Renal cortex interstitium (tissue), 11 donors: ENCODE results near the gene KIAA0513. TPM values are rescaled to one million over a fixed set of nuclear protein-coding genes. Genes with fewer than 3 reads are reported as not detected.

Experiments
- DNase-seq, 11 donors: peaks; one replicate each; pipeline ENCODE4 v3.0.0-alpha.2; 2013; ENCODE audit warnings: low read depth in 9 of 11, low spot score in 4 of 11; ENCODE audit errors: extremely low read depth in 1 of 11
- polyA plus RNA-seq, 3 donors: library from polyadenylated mRNA; unstranded; fragments of 120-200 nt; gene quantifications; one replicate each; pipeline ENCODE4 v1.2.1, GENCODE V29; 2013; ENCODE audit not compliant: insufficient read length in 3 of 3

Gene KIAA0513
- polyA plus RNA-seq, 3 donors: 4.0 to 5.6 (median 4.3) TPM

DNA sequence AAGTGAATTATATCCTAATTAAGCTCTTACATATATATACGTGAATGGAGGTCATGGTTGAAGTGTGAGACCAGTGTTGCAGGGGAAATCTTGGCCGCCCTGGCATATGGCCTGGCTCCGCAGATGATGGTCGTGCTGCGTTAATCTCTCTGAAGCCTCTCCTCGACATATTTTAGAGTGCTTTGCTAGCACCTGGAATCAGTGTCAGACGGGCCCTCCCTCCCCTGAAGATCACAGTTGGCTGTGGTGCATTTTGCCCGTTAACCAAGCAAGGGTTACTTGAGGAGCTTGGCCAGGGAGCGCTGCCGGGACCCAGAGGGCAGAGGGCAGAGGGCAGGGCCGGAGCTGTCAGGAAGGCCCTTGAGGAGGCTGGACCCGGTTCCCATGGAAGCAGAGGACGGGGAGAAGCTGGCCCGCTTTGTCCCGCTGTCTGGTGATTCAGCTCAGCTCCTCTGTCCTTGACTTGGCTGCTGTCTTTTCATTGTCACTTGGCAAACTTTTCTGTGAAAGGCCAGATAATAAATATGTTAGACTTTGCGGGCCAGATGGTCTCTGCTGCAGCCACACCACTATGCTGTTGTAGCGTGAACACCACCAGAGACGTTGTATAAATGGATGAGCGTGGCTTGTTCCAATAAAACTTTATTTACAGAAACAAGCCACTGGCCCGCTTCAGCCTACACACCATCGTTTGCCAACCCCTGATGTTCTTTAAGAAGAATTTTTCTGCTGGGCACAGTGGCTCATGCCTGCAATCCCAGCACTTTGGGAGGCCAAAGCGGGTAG, 52.4 kb downstream of the KIAA0513 start:
- DNase-seq: no peak

DNA sequence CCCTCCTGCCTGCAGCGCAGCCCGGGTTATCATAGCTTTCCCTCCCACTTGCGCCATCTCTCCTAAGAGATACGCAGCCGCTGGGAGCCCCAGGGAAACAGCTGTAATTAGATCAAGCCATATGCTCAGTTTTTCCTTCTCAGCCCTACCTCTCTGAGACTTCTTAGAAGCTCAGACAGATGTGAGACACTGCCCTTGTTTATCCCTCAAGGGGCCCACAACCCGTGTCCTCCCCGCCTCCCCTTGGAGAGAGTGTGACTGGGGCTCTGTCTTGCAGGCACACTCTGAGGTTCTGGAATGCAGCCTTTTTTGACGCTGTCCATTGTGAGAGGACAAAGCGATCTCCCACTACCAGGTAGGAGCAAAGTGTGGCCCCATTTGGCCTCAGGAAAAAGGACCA, 53.4 kb downstream of the KIAA0513 start:
- DNase-seq: no peak

DNA sequence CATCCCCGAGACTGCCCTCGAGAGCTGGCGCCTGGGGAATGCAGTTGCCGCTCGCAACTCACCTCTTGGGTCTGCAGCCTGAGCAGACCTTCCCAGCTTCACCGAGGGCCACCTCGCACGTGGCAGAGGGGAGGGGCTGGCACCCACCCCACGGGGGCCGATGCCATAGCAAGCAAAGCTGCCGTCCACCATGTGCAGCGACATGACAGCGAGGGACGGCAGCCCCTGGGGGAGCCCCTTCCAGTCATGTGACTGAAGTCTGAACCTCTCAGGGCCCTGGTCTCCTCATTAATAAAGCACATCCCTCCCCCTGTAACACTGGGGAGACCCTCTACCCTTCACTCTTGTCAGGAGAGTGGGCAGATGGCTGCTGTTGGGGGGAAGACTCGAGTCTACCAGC, 54.2 kb downstream of the KIAA0513 start:
- no peak for DNase-seq

DNA sequence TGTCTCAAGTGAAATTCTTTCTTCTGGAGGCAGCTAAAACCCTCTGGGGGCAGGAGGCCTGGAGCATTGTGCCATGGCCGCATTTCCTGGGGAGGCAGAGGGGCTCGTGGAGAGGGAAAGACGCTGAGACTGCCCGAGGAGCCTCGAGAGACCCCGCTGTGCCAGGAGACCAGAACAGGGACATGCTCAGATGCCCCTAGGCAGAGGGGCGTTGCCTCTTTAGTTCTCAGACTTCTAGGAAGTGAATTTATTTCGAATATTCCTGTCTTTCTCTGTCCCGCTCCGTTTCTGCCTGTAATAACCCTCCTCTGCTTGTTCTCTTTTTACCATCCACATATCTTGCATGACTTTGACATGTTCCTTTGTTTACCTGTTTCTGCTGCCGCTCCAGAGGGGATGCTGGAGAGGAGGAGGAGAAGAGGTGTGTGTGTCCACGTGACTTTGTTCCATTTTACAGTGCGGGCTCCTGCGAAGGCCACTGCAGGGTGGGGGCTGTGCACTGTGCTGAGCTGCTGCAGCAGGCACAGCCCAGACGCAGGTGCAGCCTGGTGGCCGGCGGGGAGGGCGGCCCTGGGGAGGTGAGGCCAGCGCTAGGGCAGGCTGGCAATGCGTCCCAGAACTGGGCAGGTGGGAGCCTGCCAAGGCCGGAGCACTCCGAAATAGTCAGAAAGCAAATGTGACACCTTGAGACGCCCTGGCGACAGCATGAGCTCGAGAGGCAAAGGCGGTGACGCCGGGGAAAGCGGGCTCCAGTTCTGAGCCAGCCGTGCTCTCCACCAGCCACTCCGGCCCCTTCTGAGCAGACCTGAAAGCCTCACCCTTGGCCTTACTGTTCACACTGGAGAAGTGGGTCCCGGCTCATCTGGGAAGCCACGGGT, 54.8 kb downstream of the KIAA0513 start:
- no peak for DNase-seq

DNA sequence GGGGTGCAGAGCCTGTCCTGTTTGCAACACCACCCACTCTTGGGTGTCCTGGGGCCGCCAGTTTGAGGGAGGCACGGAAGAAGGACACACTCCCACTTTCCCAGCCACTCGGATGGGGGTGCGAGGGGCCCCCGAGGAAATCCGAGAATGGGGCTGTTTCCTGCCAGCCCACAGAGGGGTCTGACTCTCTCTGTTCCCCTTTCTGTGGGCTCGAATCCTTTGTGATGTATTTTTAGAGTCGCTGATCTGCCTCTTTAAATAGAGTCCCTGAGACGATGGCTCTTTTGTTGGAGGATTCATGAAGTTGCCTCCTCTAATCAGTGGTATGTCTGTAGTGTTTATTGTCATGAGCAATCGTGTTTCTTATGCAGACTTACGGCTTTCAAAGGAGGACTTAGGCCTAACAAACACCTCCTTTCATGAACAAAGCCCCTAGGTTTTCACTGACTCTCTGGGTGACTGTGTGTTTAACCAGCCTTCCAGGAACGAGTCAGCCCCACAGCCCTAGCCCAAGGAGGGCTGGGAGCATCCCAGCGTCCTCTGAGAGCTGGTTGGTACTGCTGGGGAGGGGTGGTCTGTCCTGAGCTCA, 55.5 kb downstream of the KIAA0513 start:
- no peak for DNase-seq

DNA sequence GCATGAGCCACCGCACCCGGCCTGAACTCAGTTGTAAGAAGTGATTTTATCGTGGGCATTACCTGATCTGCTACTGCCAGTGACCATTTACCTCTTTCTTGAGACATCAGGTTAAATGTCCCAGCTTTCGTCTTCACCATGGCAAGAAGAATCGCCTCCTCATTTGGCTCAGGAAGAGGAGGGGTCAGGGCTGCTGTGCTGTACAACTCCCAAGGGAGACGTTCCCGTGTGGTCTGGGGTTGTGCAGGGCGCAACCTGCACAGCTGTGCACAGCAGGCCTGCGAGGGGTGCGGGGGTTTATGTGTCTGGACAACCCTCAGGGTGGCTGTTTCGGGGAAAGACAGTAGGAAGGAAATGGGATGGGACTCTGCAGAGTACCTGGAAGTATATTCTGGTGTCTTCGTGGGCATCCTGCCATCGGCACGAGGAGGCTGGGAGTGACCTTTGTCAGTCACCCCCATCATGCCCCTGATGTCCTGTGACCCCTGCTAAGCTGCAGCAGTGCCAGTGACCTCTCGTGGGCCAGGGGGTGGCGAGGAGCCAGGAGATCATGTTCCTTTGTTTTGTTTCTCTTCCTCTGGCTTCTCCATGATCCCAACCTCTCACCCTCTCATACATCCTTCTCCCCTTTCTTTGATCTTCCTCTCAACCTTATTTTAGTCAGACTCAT, 57.4 kb downstream of the KIAA0513 start:
- DNase-seq: no peak

DNA sequence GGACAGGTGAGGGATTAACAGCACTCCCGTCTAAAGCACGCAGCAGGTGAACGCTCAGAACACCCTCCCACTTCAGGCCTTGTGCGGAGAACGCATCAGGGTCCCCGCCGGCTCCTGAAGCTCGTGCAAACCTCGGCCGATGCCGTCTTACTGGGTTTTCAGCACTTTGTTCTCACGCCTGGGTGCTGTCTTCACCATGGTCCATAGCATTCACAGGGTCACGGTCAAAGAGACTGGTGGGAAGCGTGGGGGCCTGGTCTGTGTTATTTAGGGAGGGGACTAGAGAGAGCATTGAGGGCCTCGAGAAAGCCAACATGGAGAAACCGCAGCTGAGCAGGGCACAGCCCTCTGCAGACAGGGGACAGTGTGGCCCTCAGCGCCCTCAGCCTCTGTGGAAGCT, 58.1 kb downstream of the KIAA0513 start:
- no peak for DNase-seq

DNA sequence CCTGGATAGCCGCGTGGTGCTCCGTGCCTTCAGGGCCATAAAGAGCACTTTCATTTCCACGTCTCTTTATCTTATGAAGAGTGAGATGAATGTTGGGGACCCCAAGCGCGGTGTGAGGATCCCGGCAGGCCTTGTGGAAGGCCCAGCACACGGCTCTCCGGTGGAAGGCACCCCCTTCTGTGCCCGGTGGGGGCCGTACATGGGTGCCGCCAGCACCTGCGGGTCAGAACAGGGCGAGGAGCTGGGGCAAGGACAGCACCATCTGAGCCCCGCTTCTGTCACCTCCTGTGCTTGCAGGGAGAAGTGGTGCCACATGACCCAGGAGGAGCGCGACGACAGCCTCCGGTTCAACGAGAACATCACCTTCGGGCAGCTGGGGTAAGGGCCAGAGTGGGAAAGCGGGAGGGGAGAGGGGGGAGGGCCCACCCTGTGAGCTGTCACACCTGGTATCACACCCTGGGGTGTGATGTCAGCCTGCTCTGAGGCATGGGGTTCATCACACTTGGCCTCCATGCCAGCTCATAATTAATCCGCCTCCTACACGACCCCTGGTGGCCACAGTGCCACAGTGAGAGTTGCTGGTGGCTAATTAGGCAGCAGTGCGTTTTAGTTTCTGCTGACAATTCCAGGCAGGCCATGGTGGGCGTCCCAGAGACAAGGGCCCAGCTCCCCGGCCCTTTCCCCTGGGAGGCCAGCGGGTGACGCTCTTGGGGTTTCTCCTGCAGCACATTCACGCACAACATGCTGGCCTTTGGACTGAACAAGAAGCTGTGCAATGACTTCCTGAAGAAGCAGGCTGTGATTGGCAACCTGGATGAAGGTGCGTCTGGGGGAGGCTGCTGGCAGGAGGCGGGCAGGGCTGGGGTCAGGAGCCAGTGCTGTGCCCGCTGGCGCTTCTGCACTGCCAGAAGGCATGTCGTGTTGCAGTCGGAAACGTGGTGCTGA, 59.0 kb downstream of the KIAA0513 start:
- peak in 9 of 11 donors; percentile 49 to 81 (median 63) for DNase-seq

DNA sequence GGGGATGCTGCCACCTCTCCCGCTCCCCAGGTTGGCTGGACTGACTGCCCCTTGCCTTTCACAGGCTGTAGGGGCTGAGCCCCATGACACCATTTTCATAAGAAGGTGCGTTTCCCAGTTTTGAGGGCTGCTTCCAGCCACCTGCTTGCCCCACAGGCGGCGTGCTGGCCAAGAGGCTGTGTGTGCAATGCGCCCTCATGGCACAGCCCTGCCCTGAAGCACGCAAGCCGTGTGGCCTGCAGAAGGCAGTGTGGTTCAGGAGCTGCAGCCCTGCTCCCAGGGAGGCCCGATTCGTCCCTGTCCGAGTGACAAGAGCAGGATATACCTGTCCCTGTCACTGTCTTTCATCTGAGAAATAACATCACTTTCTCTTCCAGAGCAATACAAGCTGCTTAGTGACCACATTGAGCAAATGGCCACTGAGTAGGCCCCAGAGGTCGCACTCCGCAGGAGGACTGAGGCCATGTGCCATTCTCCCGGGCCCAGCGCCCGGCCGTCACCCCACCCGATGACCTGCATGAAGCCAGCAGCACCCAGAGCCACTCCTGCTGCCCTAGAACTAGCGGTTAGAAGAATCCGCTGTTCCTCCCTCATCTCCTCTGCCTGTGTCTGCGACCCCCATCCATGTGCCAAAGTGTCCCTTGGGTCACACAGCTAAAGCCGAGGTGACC, 60.4 kb downstream of the KIAA0513 start:
- DNase-seq: no peak

DNA sequence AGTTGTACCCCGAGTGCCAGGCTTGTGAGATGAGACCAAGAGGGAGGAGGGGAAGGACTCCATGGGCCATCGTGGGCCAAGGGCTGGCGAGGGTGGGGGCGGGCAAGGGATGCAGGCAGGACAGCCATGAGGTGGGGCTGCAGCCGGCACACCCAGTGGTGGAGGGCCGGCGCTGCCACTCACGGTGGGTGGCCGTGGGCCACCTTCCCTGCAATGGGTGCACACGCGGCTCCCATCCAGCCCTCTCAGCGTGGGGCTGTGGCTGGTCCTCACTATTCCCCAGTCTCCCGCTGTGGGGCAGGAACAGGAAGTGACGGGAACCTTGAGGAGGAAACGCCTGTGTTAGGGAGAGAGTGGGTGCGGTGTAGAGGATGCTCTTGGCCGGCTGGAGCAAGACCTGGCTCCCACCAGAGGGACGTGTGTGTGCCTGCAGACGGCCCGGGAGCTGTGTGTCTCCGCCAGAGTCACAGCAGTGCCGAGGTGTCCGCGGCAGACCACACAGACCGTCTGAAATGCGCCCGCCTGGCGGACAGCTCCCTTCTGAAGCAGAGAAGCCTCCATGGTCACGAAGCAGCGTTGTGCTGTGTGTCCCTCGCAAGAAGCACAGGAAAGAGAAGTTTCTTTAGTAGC, 61.1 kb downstream of the KIAA0513 start:
- no peak for DNase-seq

DNA sequence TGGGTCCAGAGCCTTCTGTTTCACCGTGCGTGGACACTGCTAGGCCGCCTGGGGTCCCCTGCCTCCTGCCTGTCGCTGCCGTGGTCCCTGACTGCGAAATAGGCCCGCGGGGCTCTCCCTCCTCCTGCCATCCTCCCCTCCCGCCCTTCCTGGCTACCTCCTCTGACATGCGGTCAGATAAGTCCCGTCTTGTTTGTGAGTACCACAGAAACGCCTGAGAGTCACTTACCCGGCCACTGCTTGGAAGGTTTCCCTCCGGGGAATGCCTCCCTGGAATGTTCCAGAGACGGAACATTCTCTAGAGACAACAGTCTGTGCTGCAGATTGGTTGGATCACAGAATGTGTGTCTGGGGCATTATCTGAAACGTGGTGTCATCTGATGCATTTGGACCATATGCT, 61.9 kb downstream of the KIAA0513 start:
- DNase-seq: no peak

DNA sequence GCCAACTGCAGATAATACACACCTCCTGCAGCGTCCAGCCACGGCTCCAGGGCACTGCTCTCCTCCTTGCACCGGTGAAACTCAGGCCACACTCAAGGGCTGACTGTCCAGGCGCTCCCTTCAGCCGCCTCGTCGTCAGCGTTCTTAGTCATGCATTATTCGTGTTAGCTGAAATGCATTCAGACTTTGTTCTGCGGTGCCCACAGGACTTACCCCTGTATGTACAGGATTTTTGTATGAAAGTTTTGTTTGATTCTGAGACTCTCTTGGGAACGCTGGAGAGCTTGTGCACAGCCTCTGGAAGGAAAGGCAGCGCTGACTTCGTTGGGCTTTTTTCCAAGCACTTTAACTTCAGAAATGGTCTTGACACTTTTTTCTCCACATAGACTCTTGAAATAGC, 62.6 kb downstream of the KIAA0513 start:
- no peak for DNase-seq

DNA sequence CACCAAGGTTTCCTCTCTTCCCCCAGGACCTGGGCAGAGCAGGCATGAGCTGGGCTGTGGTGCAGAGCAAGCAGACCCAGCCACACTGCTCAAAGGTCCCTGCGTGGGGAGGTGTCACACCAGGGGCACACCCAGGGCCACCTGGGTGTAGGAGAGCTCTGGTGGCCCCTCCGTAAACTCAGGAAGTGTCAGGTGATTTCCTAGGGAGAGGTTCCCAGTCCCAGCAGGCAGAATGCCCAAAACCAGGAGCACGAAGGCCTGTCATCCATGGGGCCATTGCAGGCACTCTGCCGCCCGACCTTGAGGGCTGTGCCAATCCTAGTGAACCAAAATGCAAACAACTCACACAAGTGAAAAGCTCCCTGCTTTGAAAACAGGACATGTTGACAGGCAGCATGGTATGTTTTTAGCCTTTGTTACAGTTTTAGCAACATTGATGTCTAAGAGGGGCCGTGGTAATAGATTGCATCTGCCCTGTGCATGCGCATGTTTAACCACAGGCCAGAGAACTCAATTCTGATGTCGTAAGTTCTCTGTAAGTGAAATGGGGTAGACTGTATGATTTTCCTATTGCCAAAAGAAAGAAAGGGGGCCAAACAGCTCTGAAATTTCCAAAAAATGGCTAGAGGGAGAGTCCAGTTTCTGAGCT, 63.4 kb downstream of the KIAA0513 start:
- no peak for DNase-seq

DNA sequence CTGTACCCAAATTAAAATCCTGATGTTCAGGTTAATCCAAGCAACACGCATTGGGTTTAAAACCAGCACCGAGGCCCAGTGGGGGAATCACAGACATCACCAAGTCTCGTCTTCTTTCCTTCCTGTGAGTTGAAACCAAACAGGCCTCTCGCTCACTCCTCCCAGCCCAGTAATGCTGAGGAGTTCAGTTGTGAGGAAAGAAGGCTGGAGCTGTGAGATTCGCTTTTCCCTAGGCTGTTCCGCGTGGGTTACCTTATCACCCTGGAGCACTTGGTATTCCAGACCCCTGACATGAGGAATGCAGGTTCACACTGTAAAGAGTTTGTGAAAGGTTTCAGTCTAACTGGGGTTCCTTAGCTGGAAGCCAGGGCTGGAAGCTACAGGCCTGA, 63.9 kb downstream of the KIAA0513 start:
- DNase-seq: no peak

DNA sequence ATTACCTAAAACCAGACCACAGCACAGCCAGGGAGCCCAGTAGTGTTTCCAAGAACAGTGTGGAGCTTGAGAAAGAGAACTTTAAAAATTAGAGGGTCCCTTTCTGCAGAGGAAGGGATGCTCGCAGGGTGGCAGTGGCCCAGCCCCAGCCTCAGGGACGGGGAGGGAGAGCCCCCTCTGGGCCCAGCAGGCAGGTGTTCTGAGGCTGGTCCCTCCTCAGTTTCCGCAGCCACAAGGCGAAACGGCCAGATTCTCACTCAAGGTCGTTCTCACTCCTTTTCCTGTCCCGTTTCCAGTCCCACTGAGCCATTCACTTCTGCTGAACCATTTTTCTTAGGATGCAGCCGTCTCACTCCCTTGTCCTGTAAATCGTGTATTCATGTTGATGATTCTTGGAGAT, 64.7 kb downstream of the KIAA0513 start:
- no peak for DNase-seq

DNA sequence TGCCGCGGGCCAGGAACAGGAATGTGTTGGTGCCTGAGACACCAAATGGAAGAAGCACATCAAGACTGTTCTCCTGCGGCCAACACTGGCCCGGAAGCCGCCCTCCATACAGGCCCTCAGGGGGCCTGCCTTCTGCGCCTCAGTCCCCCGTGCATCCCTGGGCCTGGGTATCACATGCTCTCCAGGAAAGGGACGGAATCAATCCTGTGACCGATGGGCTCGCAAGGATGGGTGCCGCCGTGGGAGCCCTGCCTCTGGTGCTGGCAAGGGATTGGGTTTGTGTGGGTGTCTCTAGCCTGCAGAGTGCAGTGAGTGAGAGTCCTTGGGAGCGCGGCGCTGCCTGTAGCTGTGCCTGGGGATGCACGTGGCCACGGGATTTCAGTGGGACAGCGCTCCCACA, 65.3 kb downstream of the KIAA0513 start:
- DNase-seq: no peak

DNA sequence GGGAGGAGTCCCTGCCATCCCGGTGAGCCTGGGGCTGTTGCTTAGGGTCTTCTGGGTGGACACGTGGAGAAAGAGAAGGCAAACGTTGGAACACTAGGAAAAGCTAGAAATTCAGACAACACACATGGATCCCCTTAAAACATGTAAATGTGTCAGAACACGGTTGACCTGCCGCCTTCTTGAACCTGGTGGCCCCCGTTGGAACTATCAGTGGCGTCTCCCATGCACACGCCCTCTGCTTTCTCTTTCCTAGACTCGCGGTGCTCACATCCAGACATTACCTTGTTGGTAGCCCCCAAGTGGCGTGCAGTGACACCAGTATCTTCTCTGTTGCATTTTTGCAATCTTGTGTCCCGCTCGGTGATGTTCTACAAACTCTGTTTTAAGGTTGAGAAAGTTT, 66.1 kb downstream of the KIAA0513 start:
- DNase-seq: no peak
